GM18873 (cell line): Measurements from ENCODE around the gene MTHFD2L.

Experiments
- ATAC-seq: cut with Tn5 transposase; IDR thresholded peaks from one replicate; pipeline ENCODE4 v1.9.1; 2021; ENCODE audit warnings: mild to moderate bottlenecking, moderate library complexity, moderate number of reproducible peaks; ENCODE audit not compliant: unreplicated experiment, low FRiP score

The MTHFD2L gene

GRCh38 chr4:74230902-74231499, 73.1 kb downstream of the MTHFD2L start:
- no peak for ATAC-seq

- peak; percentile 78 for ATAC-seq
These were observed 77.2 kb downstream of the MTHFD2L start for GRCh38 chr4:74235135-74235534.

- no peak for ATAC-seq
These were observed 79.6 kb downstream of the MTHFD2L start for GRCh38 chr4:74237425-74237966.

GRCh38 chr4:74244049-74244448, 86.1 kb downstream of the MTHFD2L start:
- ATAC-seq: no peak

DNA sequence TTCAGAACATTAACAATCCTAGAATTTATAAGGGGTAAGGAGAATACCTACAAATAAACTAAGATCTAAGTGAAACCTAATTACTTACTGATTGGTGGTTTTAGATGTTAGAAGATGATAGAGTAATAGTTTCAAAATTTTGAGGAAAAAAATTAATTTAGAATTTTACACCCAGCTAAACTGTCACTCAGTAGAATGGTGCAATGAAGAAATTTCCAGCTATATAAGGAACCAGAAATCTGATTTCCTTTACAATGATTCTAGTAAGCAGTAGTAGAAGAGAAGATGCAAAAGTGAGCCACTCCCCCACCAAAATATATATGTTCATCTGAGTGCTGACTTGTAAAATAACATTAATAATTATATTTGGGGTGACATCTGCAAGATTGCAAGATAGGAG, 95.0 kb downstream of the MTHFD2L start:
- no peak for ATAC-seq

GRCh38 chr4:74254386-74254785, 96.5 kb downstream of the MTHFD2L start:
- no peak for ATAC-seq

GRCh38 chr4:74255096-74255495, 97.2 kb downstream of the MTHFD2L start:
- ATAC-seq: no peak

- ATAC-seq: no peak
These were observed 101.0 kb downstream of the MTHFD2L start for GRCh38 chr4:74258963-74259362.

DNA sequence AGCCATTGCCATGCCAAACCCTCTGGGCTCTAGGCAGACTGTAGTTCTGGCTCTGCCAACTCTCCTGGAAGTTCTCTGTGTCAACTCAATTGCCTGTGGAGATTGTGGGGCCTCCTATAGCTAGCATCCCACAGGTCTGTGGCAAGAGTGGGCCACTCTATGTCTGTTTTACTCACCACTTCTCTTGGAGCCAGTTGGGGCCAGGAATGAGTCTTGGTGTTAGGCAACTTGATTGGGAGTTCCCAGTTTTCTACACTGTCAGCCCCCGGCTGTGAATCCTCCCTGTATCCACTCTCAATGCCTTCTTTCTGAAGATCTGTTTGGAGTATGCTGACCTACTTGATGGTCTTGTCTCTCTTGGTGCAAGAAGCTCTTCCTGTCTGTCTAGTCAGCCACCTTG, 102.1 kb downstream of the MTHFD2L start:
- no peak for ATAC-seq

- no peak for ATAC-seq
These were observed 104.6 kb downstream of the MTHFD2L start for GRCh38 chr4:74262522-74262921.

DNA sequence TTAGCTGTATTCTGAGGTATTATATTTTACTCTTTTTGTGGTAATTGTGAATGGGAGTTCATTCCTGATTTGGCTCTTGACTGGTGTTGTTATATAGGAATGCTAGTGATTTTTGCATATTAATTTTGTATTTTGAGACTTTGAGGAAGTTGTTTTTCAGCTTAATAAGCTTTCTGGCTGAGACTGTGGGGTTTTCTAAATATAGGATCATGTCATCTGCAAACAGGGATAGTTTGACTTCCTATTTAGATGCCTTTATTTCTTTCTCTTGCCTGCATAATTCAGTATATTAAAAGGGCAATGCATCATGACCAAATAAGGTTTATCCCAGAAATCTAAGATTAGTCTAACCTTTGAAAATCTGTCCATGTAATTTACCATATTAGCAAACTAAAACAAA, 105.6 kb downstream of the MTHFD2L start:
- no peak for ATAC-seq

GRCh38 chr4:74266081-74266480, 108.2 kb downstream of the MTHFD2L start:
- no peak for ATAC-seq

- no peak for ATAC-seq
These were observed 110.2 kb downstream of the MTHFD2L start for GRCh38 chr4:74267998-74268606.

- no peak for ATAC-seq
These were observed 110.7 kb downstream of the MTHFD2L start for GRCh38 chr4:74268643-74269042.

DNA sequence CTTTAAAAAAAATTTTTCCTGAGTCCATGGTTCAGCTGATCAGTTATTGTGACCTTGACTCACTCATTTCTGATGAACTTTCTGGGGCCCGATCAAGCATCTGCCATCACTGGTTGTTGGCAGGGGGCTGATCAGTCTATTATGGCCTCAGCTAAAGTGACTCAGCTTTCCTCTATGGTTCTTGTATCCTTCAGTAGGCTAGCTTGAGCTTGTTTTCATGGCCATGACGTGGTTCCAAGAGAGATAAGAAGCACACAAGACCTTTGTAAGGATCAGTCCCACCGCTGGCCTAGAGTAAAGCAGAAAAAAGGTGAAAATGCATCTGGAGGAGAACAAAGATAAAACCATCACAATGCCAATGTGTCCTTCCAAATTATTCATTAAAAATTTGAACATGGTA, 120.6 kb downstream of the MTHFD2L start:
- ATAC-seq: no peak

DNA sequence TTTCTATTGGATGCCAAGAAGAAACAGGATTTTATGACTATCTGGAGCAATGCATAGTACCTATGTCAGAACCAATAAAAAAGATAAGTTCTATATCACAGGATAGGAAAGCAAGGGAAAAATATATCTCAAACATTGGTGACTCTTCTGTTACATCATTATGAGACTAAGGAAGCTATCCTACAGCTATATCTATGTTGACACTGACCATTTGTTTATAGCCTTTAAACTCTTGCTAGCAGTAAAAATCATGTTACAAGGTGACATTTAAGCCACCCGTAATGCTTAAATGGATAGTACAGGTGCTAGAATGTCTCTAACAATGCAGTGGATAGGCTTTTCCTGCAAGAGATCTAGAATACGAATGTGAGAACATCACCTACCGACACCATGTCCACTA, 121.8 kb downstream of the MTHFD2L start:
- no peak for ATAC-seq

DNA sequence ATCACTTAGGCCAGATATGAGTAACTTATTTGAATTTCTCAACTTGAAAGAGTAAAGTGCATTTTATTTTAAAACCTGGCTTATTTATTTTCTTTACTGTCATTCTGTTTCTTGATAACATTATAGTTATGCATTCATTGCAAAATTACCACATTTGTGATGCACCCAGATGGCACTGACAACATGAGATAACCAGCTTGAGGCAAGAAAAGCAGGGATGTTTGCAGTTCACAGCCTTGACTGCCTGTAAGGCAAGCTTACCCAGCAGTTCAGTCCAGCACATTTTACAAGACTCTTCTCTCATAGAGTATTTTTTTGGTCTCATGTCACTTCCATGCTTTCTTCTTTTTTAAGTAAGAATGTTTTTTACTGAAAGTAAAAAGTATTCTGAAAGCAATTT, 125.0 kb downstream of the MTHFD2L start:
- no peak for ATAC-seq

- ATAC-seq: no peak
These were observed 125.7 kb downstream of the MTHFD2L start for GRCh38 chr4:74283614-74284013.

DNA sequence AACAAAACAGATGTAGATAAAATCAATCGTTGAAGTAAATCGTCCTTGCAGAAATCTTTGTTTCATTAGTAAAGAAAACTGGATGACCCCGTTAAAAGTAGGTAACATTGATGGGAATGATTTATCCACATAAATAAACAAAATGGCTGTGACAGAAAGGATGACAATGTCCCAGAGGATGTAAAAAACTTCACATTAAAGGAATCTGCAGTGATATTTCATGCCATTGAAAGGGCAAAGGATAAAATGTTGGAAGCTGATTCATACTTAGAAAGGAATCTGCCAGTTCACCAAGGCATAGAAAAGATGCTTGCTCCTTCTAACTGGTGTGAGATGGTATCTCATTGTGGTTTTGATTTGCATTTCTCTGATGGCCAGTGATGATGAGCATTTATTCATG, 126.1 kb downstream of the MTHFD2L start:
- no peak for ATAC-seq

DNA sequence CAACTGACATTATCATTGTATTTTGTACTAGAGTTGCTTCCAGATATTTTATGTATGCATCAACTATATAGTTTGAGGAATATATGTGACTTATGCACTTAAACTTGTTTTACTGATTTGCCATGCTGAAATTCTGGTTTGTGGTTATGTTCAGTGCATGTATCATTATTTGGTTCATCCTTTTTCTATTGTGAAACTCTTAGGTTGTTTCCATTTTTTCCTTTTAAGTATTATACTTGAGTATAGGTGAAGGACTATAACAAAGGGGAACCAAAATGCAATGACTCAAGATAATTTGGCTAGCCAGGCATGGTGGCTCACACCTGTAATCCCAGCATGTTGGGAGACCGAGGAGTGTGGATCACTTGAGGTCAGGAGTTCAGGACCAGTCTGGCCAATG, 129.2 kb downstream of the MTHFD2L start:
- ATAC-seq: no peak

DNA sequence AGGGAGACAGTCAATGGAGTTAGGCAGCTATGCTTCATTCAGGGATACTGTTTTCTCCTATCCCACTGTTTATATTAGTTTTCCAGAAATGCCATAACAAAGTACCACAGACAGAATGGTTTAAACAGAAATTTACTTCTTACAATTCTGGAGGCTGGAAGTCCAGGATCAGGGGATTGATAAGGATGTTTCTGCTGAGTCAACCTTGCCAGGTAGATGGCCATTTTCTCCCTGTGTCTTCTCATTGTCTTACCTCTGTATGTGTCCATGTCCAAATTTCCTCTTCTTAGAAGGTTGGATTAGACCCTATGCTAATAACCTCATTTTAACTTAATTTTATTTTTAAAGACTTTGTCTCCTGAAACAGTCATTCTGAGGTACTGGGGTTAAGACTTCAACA, 129.9 kb downstream of the MTHFD2L start:
- no peak for ATAC-seq

- ATAC-seq: no peak
These were observed 133.6 kb downstream of the MTHFD2L start for GRCh38 chr4:74291471-74291870.
